ENCODE results near the gene RAD51B.
A peak's percentile ranks its signal among the peaks of the same experiment; 100 is the strongest.
"Not testable (repeated sequence)": the region's sequence is repeated elsewhere in the genome, so short reads cannot be mapped to it uniquely, and the experiment has no call there.

The RAD51B gene

DNA sequence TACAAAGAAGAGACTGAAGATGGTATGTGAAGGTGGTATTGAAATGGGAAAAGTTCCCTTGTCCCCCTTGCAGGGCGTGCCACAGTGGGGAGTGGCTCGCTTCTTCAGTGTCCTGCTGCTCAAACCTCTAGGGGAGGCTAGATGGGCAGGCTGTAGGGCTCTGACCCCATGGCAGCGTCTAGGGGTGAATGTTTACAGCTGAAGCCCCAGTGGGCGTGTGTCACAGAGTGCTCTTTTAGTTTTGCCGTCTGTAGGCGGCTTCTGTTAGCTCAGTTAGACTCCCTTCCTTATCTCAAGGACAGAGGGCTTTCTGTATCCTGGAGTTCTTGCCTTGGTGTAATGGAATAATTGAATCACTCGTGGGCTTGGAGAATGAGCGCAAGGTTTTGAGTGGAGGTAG is 266.2 kb downstream of the RAD51B start:
- no peak for DNase-seq

GRCh38 chr14:68088451-68088854 is 268.9 kb downstream of the RAD51B start:
- DNase-seq, result peak; percentile 51

DNA sequence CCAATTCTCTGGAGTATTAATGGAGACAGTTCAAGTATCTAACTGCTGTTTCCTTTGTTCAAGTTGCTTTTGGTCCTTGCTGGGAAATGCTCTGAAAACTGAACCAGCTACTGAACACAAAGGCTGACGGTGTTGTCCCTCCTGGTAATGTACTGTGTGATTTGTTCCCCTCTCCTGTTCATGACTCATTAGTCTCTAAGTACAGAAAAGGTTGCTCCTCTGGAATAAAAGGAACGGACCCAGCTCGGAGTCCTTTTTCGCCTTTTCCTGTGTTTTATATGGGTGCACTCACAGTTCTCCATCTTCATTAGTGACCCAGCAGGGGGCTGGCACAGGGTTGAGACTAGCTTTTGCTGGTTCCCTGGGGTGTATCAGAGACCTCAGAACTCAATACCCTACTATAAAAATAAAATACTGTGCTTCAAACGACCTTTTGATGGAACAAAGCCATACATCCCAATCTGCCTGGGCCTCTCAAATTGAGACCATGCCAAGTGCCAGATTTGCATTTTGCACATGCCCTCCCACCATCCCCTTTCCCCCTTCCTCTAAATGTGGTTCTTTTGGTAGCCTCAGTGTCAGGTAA is 269.7 kb downstream of the RAD51B start:
- DNase-seq, result peak; percentile 60

- DNase-seq, result no peak
Observed at GRCh38 chr14:68094158-68094557, 274.6 kb downstream of the RAD51B start.

GRCh38 chr14:68094752-68095151 is 275.2 kb downstream of the RAD51B start:
- no peak for DNase-seq

DNA sequence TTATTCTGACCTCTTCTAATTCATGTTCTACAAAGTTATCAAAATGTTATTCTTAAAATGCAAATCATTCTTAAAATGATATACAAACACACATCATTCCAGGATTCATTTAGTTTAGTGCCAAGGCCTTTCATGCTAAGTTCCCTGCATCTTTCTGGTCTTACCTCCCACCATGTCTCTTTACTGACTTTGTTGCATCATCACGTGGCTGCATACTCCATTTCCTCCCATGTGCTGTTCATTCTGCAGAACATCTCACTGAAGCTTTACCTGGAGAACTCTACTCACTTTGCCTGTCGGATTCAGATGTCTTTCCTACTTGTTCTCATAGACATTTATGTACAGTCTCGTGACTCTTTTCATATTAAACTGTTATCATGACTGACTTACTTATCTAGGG is 278.1 kb downstream of the RAD51B start:
- no peak for DNase-seq

DNA sequence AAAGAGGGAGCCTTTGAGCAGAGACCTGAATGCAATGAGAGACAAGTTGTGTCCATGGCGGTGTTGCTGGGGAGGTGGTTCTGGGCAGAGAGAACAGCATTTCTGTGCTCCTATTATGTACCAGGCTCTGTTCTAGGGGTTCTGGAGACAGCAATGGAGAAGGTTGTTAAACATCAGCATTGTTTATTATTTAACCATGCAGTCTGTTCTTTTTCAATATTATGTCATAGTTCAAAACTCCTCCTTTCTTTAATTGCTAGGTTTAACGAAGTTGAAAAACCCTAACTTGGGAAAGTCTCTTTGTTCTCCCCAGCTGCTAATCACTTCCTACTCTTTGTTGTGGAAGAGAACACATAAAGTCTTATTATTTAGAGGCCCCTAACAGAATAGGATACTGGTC is 279.3 kb downstream of the RAD51B start:
- DNase-seq, result no peak

GRCh38 chr14:68099495-68100045 is 280.0 kb downstream of the RAD51B start:
- no peak for DNase-seq

DNA sequence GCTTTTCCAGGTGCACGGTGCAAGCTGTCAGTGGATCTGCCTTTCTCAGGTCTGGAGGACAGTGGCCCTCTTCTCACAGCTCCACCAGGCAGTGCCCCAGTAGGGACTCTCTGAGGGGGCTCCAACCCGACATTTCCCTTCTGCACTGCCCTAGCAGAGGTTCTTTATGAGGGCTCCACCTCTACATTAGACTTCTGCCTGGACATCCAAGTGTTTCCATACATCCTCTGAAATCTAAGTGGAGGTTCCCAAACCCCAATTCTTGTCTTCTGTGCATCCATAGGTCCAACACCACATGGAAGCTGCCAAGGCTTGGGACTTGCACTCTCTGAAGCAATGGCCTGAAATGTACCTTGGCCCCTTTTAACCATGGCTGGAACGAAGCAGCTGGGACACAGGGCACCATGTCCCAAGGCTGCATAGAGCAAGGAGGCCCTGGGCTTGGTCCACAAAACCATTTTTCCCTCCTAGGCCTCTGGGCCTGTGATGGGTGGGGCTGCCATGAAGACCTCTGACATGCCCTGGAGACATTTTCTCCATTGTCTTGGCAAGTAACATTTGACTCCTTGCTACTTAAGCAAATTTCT is 282.2 kb downstream of the RAD51B start:
- not testable (repeated sequence) for DNase-seq

DNA sequence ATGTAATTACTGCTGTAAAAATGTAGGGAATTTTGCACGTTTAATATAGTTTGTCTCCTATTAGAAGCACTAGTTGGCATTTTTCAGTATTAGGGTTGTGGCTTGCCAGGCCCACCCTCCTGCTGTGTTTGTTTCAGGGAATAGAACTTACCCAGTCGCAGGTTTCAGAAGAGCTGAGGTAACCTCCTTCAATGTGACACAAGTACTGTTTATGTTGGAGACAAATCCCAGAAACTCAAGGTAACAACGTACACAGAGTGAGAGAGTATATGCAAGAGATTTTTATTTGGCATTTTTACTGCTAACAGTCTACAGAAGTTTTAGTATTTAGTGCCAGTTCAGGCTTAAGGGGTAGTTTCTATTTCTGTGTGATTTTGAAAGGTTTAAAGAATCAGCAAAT is 284.3 kb downstream of the RAD51B start:
- DNase-seq, result no peak

DNA sequence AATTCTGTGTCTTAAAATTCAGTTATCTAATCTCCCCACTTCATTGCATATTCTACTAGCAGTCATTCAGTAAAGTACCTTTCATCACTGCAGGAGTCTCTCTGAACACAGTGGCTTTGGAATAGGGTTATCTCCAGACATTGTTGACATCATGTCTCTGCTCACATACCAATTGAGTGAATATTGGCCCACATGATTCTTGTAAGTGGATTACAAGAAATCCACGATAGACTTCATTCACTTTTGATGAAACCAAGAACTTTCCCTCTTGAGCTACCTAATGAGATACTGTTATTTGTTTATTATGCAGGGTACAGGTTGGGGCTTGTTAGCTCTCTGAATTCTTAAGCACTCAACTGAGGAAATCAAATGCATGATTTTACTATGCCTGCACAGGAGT is 284.9 kb downstream of the RAD51B start:
- peak; percentile 87 for DNase-seq

- no peak for DNase-seq
Observed at GRCh38 chr14:68105816-68106215, 286.2 kb downstream of the RAD51B start.

DNA sequence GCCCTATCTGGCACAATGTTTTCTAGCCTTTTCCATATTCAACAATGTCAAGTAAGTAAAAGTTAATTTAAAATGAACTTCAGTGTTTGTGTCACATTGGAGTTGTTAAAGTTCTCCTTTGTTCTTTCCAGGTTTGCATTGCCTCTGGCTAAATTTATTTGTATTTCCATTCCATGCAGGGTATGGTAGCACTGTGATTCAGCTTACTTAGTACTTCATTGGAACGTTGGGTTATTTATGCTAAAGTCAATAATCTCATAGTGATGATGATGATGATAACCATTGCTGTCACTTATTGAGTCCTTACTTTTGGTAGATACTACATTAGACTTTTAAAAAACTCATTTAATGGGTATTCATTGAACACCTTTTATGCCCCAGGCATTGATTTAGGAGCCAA is 286.9 kb downstream of the RAD51B start:
- DNase-seq, result no peak

DNA sequence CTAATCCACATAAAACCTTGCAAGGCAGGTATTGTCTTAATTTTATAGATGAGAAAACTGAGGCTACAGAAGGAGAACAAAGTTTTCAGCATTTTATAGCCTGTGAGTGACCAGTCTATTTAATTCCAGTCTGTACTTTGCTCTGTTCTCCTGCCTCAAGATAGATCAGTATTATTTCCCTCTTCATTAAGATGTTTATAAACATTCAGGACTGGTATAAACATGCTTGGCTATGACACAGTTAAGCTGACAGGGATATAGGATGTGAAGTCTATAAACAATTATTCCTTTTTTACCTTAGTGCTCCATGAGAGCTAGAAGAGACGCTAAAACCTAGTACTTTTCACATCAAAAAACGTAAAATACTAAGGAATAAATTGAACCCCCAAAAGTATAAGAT is 287.3 kb downstream of the RAD51B start:
- no peak for DNase-seq

- peak; percentile 74 for DNase-seq
Observed at GRCh38 chr14:68109132-68109900, 289.7 kb downstream of the RAD51B start.

DNA sequence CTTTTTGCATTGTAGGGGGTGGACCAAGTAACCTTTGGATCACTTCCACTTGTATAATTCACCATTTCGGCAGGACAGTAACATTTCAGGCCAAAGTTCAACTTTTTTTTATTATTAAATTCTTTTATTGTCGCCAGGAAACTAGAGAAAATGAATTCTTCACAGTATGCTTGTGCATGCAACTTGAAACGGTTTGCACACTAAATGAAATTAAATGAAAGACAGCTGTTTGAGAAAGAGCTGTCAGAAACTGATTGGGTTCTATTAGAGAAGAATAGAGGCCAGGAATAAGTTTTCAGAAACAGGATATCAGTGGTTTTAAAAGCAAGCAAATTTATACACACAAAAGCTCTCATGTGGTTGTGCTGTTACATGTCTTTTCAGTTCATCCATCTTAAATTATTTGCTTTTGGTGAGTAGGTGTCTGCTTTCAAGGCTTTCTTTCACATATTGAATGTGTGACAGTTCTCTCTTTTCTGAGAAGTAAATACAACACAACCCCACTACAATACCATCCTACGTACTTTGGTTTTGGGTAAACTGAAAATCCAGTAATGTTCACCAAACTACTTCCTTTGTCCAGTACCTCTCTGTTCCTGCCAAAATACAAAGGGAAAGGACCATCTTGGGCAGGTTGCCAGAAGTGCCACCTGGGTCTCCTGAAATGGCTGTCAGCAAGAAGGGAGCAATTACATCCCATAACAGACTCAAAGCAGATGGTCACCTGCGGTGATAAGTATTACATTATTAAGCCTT is 291.7 kb downstream of the RAD51B start:
- peak; percentile 29 for DNase-seq

GRCh38 chr14:68111853-68112270 is 292.3 kb downstream of the RAD51B start:
- DNase-seq, result peak; percentile 38

- no peak for DNase-seq
Observed at GRCh38 chr14:68112442-68112841, 292.9 kb downstream of the RAD51B start.

- peak; percentile 86 for DNase-seq
Observed at GRCh38 chr14:68113343-68113930, 293.9 kb downstream of the RAD51B start.

GRCh38 chr14:68115952-68116351 is 296.4 kb downstream of the RAD51B start:
- not testable (repeated sequence) for DNase-seq

DNA sequence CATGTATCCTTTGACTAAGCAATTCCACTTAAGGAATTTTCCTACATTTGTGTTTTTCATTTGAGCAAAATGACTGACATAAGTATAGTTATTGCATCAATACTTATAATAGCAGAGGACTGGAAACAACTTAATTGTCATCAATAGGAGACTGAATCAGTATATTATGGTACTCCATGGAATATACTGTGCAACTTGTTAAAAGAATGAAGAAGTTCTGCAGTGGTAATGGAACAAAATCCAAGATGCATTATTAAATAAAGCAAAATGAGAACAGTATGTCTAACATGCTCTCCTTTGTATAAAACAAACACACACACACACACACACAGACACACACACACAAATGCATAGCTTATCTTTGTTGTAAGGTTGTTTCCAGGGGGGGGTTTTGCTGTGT is 303.1 kb downstream of the RAD51B start:
- no peak for DNase-seq

DNA sequence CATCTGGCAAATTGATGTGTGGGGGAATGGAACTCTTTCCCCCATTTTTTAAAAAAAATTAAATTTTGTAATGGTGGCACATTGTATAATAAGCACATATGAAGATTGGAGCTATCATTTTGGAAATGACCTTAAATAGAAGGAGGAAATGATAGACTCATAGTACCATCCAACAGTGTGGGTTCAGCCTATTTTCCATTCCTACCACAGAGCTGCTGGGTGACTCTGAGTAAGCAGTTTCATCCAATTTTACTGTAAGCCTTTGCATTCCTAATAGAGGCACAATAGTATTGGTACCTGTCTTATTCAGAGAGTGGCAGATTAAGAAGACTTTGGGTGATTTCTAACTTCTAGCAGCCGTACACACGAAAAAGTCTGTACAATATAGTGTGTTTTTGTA is 304.5 kb downstream of the RAD51B start:
- DNase-seq, result no peak
